Lung (tissue), 12 donors: ENCODE measurements around the gene SNTG2. TPM values are rescaled to one million over a fixed set of nuclear protein-coding genes. Genes with fewer than 3 reads are reported as not detected.

Experiments used
- ATAC-seq: fragments of 200-7000 bp; cut with Tn5 transposase; one replicate; pipeline ENCODE4 v1.9.1; 2020; ENCODE audit warnings: moderate number of reproducible peaks; ENCODE audit not compliant: insufficient read depth, low FRiP score
- DNase-seq, 3 donors: peaks; one replicate each; pipeline ENCODE4 v3.0.0-alpha.2; 2013 to 2017
- H3K27ac ChIP-seq, 2 donors: one replicate each; pipeline ENCODE4 v1.5.1; 2013; ENCODE audit warnings: mild to moderate bottlenecking in 2 of 2, moderate library complexity in 2 of 2, control low read depth in 1 of 2, inconsistent platforms in 1 of 2, low read depth in 1 of 2, low read length in 1 of 2
- H3K27me3 ChIP-seq, 3 donors: one replicate each; pipeline ENCODE4 v1.5.1; 2013; ENCODE audit warnings: low read length in 2 of 3; ENCODE audit not compliant: control insufficient read depth in 3 of 3, insufficient read depth in 3 of 3
- H3K36me3 ChIP-seq, 4 donors: one replicate each; pipeline ENCODE4 v1.5.1; 2013; ENCODE audit warnings: low read length in 4 of 4, mild to moderate bottlenecking in 1 of 4, moderate library complexity in 1 of 4; ENCODE audit not compliant: control insufficient read depth in 4 of 4, insufficient read depth in 4 of 4
- H3K4me1 ChIP-seq, 5 donors: one replicate each; pipeline ENCODE4 v1.5.1; 2013; ENCODE audit warnings: low read length in 5 of 5, mild to moderate bottlenecking in 2 of 5, moderate library complexity in 1 of 5; ENCODE audit not compliant: control insufficient read depth in 5 of 5, insufficient read depth in 5 of 5
- H3K4me3 ChIP-seq: one replicate; pipeline ENCODE4 v1.5.1; 2013; ENCODE audit warnings: mild to moderate bottlenecking, control low read depth, moderate library complexity
- H3K9ac ChIP-seq, 2 donors: one replicate each; pipeline ENCODE4 v1.5.1; 2013; ENCODE audit warnings: low read length in 2 of 2, control low read depth in 1 of 2; ENCODE audit not compliant: insufficient read depth in 1 of 2
- H3K9me3 ChIP-seq, 4 donors: one replicate each; pipeline ENCODE4 v1.5.1; 2013; ENCODE audit warnings: low read length in 3 of 4, mild to moderate bottlenecking in 1 of 4, moderate library complexity in 1 of 4; ENCODE audit not compliant: control insufficient read depth in 4 of 4, insufficient read depth in 3 of 4
- WGBS, 2 donors: extraction: QIAGEN DNeasy Blood & Tissue Kit; methylation state at CpG; one replicate each; pipeline ENCODE4 v1.1.7; 2013; 5-methylcytosine and 5-hydroxymethylcytosine counted together
- polyA plus RNA-seq, 2 donors: library from polyadenylated mRNA; stranded (reverse); fragments of 200-250 nt; gene quantifications; one replicate each; pipeline ENCODE4 v1.2.1, GENCODE V29; 2013
- total RNA-seq, 2 donors: library from RNA; depleted of rRNA in 1 of 2; stranded (reverse); fragments of >200 nt in 1 of 2; gene quantifications; one replicate each; pipeline ENCODE4 v1.2.1, GENCODE V29; 2014 to 2021
- TF ChIP-seq, protein P1 (sequence below): IDR thresholded peaks from 2 replicates; pipeline ENCODE4 v1.5.1; 2012; ENCODE audit warnings: mild to moderate bottlenecking; ENCODE audit errors: control extremely low read depth, extremely low read depth
- donor health status: control.
- donor health status: control.
- donor health status: Bipolar disorder and iron deficiency.
- donor health status: healthy.
- donor health status: DM: yes; HTN: yes; CAD: no.

Gene SNTG2
- total and polyA plus RNA-seq, 4 donors = 0.31 to 1.8 (median 1.2) TPM

DNA sequence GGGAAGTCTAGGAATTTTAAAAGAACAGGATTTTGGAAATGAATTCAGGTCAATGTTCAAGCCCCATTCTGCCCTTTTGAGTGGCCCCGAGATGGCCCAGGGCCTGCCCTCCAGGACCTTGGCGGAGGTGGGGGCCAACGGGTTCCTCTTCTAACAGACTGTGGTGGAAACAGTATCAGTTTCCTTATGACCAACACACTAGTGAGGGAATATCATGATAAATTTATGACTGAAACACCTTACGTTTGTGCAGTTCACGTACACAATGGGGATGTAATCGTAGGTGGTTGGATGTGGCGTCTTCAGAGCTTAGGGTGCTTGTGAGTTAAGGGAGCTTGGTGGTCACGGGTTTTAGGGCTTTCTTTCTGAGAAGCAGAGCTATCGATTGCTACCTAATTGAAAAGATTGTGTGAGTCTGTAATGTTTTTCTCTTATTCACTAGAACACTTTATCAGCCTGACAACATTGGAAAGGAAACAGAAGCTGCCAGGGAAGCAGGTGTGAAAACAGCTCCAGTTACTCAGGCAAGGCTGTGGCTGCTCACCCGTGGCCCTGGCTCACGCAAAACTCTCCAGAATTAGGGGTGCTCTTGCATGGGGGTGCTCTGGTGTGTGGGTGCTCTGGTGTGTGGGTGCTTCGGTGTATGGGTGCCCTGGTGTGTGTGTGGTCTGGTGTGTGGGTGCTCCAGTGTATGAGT is 165.3 kb downstream of the SNTG2 start:
- ATAC-seq = no peak
- Histone ChIP-seq H3K9me3 (peaks cover 0 to 10% (median 7%) of the 10 kb centered on the region in 4 donors), H3K27ac (no peak overlapping the region), H3K27me3 (no peaks in the 10 kb centered on the region), H3K36me3 (no peaks in the 10 kb centered on the region), H3K4me3 (no peak overlapping the region), H3K9ac (no peak overlapping the region), H3K4me1 (peaks cover 0 to 1% (median 0%) of the 10 kb centered on the region in 5 donors)
- DNase-seq = no peak
- TF ChIP-seq, protein P1, sequence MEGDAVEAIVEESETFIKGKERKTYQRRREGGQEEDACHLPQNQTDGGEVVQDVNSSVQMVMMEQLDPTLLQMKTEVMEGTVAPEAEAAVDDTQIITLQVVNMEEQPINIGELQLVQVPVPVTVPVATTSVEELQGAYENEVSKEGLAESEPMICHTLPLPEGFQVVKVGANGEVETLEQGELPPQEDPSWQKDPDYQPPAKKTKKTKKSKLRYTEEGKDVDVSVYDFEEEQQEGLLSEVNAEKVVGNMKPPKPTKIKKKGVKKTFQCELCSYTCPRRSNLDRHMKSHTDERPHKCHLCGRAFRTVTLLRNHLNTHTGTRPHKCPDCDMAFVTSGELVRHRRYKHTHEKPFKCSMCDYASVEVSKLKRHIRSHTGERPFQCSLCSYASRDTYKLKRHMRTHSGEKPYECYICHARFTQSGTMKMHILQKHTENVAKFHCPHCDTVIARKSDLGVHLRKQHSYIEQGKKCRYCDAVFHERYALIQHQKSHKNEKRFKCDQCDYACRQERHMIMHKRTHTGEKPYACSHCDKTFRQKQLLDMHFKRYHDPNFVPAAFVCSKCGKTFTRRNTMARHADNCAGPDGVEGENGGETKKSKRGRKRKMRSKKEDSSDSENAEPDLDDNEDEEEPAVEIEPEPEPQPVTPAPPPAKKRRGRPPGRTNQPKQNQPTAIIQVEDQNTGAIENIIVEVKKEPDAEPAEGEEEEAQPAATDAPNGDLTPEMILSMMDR = no peak
- WGBS, 2 donors = 81 to 82% methylated on average over 12 of the region's 12 CpGs

- ATAC-seq = no peak
- Histone ChIP-seq H3K4me3 (no peak overlapping the region), H3K9ac (no peak overlapping the region), H3K9me3 (peaks cover 0 to 10% (median 7%) of the 10 kb centered on the region in 4 donors), H3K27me3 (no peaks in the 10 kb centered on the region), H3K27ac (no peak overlapping the region), H3K4me1 (peaks cover 0 to 1% (median 0%) of the 10 kb centered on the region in 5 donors), H3K36me3 (no peaks in the 10 kb centered on the region)
- TF ChIP-seq, protein P1 = no peak
- 86 to 89% methylated on average over 5 of the region's 5 CpGs for WGBS, 2 donors
- DNase-seq = no peak
These were observed 166.9 kb downstream of the SNTG2 start for GRCh38 chr2:1117569-1117968.

GRCh38 chr2:1125217-1125616 is 174.6 kb downstream of the SNTG2 start:
- Histone ChIP-seq H3K9me3 (no peaks in the 10 kb centered on the region), H3K4me1 (no peaks in the 10 kb centered on the region), H3K27me3 (no peaks in the 10 kb centered on the region), H3K4me3 (no peak overlapping the region), H3K36me3 (no peaks in the 10 kb centered on the region), H3K9ac (no peak overlapping the region), H3K27ac (no peak overlapping the region)
- WGBS, 2 donors = 51 to 68% methylated on average over 1 of the region's 1 CpG
- TF ChIP-seq, protein P1 = no peak
- DNase-seq (no peak), ATAC-seq (no peak)
